ENCODE results near the gene RALGPS1.

RALGPS1 gene

GRCh38 chr9:127180457-127181314 lies 266.1 kb downstream of the RALGPS1 start:
- DNase-seq = no peak

GRCh38 chr9:127181315-127181580 lies 266.7 kb downstream of the RALGPS1 start:
- DNase-seq = no peak

GRCh38 chr9:127181595-127182190 lies 267.1 kb downstream of the RALGPS1 start:
- no peak for DNase-seq

- DNase-seq = no peak
These were observed 268.5 kb downstream of the RALGPS1 start for GRCh38 chr9:127182901-127183746.

DNA sequence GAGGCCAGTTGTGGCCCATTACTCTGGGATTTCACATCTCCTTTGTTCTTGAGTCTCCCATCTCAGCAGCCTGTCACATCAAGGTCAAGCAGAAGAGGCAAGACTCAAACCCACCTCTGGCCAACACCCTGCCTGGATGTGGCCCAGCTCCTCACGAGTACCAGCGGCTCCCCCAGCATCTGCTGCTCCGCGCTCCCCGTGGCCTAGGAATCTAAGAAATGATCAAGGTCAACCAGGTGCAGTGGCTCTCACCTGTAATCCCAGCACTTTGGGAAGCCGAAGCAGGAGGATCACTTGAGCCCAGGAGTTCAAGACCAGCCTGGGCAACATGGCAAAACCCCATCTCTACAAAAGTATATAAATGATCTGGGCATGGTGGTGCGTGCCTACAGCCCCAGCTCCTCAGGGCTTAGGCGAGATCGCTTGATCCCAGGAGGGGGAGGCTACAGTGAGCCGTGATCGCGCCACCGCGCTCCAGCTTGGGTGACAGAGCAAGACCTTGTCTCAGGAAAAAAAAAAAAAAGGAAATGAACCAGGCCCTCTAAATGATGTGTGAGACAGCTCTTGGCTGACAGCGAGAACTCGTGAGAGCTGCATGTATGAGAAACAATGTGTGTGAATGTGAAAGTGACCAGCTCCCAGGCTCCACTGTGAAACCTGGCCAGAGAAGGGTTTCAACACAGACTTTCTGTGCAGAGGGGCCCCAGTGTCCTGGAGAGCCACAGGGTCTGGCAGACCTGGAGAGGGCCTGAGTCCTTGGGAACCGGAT lies 269.4 kb downstream of the RALGPS1 start:
- no peak for DNase-seq

- no peak for DNase-seq
These were observed 270.1 kb downstream of the RALGPS1 start for GRCh38 chr9:127184641-127185040.

DNA sequence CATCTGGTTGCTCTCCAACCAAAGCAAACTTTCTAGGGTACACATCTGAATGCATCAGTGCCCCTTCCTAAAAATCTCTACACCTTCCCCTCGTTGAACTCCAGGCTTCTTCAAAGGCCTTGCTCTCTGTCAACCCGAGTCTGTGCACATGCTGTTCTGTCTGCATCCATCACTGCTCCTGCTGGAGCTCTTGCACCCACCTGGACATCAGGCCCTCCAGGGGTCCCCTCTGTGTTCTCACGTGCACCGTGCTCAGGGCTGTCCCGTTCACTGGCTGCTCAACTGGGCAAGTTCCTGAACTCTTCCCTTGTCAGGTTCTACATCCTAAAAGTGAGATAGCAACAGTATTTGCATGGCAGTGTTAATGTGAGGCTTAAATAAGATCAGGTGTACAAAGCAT lies 270.6 kb downstream of the RALGPS1 start:
- no peak for DNase-seq

DNA sequence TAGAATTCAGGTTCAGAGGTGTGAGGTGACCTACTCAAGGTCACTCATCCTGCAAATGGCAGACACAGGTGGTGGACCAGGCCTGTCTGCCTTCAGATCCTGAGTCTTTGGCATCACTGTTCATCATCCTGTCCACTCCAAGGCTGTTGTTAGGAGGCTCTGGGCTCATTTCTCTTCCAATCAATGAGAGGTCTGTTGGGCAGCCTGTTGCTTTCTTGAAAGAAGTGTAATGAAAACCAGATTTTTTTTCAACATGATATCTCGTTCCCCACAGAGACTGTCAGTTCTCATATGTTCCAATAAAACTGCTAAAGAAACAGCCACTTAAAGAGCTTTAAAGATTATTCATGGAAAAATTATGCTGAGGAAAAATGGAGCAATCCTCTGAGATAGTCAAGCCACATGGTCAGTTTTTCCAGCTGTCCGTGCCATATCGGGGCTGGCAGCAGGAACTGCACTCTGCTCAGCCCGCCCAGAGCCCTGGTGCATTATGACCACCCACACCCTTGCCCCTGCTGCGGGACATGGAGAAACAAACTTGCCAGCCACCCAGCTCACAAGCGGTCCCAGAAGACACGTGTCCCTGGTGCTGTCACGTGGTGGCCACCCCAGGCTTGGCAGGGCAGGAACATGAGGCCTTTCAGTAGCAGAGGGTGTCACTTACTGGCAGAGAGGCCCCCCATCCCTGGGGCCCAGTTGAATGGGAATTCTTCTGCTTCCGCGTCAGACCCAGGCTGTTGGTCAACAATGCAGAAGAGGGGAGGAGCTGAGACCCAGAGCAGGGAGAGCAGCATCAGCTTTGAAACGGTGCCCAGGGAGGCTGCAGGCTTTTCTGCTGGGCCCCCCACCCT lies 271.6 kb downstream of the RALGPS1 start:
- DNase-seq = no peak

DNA sequence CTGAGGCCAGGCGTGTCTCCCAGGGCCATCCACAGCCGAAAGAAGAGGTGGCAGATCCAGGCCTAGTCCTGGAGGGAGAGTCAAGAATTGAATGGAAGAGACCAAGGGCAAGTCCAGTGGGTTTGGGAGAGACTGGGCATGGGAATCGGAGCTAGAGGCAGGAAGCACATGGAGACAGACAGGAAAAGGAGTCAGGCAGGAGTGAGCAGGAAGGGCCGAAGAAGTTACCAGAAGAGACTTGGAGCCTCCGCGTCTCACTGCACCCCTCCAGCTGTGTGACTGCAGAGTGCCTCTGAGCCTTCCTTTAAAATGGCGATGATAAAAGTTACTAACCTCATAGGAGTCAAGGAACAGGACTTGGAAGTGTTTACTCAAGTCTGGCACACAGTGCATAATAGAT lies 272.2 kb downstream of the RALGPS1 start:
- DNase-seq = no peak

GRCh38 chr9:127187231-127187956 lies 272.8 kb downstream of the RALGPS1 start:
- DNase-seq = no peak

DNA sequence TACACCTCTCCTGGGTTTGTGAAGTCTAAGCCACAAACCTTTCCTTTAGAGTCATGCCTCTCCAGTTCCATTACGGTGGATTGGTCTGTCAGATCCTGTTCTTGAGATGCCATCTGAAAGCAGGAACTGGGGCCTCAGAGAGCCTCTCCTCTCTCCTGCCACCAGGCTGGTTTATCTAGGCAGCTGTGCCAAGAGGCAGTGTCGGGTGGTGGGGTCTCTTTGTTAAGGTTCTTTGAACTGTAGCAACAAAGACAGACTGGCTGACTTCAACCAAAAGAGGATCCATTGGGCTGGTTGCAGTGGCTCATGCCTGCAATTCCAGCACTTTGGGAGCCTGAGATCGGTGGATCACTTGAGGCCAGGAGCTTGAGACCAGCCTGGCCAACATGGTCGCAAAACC lies 273.8 kb downstream of the RALGPS1 start:
- DNase-seq = no peak

DNA sequence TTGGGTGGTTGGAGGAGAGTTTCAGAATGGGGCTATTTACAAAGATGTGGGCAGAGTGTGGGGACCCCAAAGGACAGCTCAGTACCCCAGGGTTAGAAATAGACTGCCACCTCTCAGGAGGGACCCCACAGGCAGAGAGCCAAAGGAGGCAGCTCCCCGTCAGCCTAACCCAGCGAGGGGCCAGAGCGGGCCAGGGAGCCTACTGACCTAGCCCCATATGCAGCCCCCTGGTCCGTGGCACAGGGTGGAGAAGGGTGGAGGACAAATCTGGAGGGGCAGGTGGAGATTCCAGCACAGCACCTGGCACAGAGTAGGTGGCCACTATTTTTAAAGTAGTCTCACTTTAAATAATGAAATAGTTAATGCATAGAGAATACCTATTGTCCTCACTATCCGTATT lies 275.0 kb downstream of the RALGPS1 start:
- DNase-seq = no peak

DNA sequence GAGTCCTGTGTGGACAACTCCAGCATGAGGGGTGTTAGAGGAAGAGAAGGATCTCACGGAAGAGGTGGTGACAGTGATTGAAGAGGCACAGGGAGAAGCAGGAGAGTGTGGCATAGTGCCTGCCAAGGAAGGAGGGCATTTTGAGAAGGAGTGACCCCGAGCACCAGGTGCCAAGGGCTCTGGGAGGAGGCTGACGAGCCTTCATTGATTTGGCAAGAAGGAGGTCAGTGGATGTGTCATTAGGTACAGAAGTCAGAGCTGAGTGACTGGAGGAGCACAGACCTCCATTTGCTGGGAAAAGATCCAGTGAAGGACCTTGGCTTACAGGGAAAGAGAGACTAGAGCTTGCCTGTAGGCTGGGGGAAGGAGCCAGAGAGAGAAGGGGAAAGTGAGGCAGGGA lies 278.2 kb downstream of the RALGPS1 start:
- DNase-seq = no peak

DNA sequence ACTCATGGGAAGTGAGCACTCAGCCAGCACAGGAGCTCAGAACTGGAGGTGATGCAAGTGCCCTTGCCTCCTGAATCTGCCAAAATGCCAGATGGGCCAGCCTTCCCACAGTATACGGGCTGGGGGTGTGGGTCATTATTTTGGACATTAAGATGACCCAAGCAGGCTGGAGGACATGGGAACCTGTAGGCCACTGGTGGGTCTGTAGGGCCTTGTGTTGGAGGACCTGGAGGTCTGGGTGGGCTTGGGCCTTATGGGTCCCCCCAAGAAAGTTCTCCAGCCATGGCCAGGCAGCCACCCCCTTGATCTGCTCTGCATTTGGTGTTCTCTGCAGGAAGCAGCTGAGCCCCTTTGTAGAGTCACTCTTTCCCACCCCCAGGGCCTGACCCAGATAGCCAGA lies 278.9 kb downstream of the RALGPS1 start:
- no peak for DNase-seq

DNA sequence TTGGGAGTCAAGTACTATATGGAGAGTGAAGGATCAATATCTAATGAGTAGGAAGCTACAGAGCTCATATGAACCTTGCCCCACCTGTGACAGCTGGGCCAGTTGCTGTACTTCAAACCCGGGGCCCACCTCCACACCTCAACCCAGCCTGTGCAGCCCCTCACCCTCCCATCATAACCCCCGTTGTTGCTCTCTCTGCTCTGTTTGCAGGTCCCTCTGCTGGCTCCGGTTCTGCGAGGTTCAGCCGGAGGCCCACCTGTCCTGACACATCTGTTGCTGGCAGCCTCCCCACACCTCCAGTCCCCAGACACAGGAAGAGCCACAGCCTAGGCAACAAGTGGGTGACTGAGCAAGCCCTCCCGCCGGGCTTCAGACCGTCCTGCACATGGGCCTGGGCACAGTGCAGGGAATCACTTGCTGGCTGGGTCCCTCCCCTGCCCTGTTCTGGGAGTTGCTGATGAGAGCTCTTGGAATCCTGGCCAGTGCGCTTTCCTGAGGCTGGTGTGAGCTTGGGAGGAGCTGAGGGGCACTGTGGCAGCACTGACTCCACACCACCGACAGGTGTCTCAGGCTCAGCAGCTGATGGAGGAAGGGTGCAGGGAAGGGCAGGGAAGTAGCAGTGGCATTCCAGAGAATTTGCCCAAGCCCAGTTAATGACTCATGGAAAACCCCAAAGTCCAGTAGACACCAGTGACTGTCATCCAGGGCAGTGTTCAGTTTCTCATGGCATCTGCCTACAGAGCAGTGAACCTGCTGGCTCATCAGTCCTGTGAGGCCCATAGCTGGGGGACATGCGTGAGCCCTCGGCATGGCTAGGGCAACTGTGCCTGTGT lies 280.5 kb downstream of the RALGPS1 start:
- DNase-seq = no peak

DNA sequence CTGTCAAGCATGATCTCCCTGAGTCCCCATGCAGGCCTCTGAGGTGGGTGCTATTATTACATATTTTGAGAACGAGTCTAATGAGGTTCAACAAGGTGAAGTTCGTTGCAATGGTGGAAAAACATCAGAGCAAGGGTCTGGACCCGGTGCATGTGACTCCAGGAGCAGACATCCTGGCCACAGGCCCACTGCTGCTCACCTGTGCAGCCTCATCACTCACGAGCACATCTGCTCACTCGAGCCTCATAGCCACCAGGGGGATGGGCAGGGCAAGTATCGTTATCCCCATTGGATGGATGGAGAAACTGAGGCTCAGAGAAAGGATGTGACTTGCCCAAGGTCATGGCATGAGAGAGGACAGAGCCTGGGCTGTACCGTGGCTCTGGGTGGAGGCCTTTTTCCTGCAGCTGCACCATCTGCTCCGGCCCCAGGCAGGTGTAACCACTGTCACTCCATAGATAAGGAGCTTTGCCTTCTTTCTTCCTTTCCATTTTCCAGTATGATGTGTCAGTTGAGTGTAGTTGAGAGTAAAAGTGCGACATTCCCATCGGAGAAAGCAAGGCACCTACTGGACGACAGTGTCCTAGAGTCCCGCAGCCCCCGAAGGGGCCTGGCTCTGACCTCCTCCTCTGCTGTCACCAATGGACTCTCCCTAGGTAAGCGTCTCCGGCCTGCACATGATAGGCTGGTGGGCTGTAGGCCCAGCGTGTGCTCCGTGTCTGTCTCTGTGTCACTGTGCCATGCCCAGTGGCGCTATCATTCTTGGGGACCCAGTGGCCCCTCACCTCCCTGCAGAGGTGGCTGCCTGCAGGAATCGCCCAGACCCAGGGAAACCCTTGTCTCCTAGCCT lies 281.6 kb downstream of the RALGPS1 start:
- DNase-seq = no peak

DNA sequence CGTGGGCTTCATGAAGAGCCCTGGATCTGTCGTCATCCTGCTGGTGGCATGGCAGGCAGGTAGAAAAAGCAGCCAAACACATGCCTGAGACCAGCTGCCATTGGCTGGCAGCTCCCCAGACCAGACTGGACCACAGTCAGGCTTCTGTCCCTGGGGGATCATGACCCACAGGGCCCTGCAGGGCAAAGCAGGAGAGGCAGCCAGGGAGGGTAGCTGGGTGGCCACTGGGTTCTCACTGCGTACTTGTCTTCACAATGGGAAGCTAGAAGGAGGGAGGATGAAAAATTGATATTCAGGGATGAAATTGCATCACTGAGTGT lies 282.2 kb downstream of the RALGPS1 start:
- no peak for DNase-seq

- DNase-seq = no peak
These were observed 282.7 kb downstream of the RALGPS1 start for GRCh38 chr9:127197186-127197860.

DNA sequence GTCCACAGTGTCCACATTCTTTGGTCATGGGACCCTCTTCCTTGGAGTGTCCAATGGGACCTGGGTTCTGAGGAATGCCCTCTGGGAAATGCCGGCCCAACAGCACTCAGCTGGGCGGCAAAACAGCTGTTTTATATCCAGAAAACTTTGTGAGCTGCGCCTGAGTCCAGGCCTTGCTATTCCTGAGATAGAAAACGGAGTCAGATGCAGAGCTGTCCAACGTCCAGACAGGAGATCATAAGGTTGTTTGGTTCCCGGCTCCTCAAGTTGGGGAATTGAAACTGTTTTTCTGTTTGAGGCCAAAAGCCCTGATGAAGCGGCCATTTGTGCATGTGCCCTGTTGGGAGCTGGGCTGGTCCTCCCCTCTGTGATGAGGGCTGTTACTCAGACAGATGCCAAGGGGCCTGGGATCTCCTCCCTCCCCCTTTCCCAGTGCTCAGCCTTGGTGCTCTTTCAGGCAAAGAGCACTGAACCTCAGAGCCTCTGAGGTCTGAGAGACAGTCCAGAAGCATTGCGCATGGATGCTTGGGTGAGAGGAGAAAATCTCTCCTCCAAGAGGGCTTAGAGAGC lies 283.4 kb downstream of the RALGPS1 start:
- DNase-seq = no peak

All from NCI-H2081 treated with DMSO at 0.1 percent for 48 hours (cell line).